SK-N-SH treated with all-trans-retinoic acid at 6 μM for 48 hours (cell line): Measurements from ENCODE around the gene PTPRF.

Source experiments
- BACH2 ChIP-seq: fragments of 250-450 bp; sonication (Bioruptor Pico); IDR thresholded peaks from 2 replicates; pipeline ENCODE4 v1.9.0; 2021; ENCODE audit warnings: mild to moderate bottlenecking, borderline replicate concordance
- ESRRG ChIP-seq: fragments of 250-450 bp; sonication (Bioruptor Pico); IDR thresholded peaks from 2 replicates; pipeline ENCODE4 v1.6.1; 2021; ENCODE audit warnings: mild to moderate bottlenecking
- ISL1 ChIP-seq: fragments of 250-450 bp; sonication (Bioruptor Pico); IDR thresholded peaks from 2 replicates; pipeline ENCODE4 v2.1.2; 2022; ENCODE audit warnings: mild to moderate bottlenecking, moderate library complexity
- RARB ChIP-seq: fragments of 250-450 bp; sonication (Bioruptor Pico); IDR thresholded peaks from 2 replicates; pipeline ENCODE4 v1.8.0; 2021; ENCODE audit warnings: mild to moderate bottlenecking, moderate library complexity
- ZFP30 ChIP-seq: fragments of 450-650 bp; formaldehyde crosslinking; IDR thresholded peaks from 2 replicates; pipeline ENCODE4 v1.5.0; 2022; ENCODE audit warnings: mild to moderate bottlenecking, moderate library complexity
- ZNF70 ChIP-seq: fragments of 450-650 bp; formaldehyde crosslinking; IDR thresholded peaks from 2 replicates; pipeline ENCODE4 v1.5.0; 2020; ENCODE audit warnings: mild to moderate bottlenecking, moderate library complexity
- TF ChIP-seq, protein P1 (sequence below): fragments of 250-450 bp; sonication (Bioruptor Pico); IDR thresholded peaks from 2 replicates; pipeline ENCODE4 v1.8.0; 2020; ENCODE audit warnings: mild to moderate bottlenecking, moderate library complexity, borderline replicate concordance
- TF ChIP-seq, protein P2 (sequence below): fragments of 250-450 bp; sonication (Bioruptor Pico); IDR thresholded peaks from 2 replicates; pipeline ENCODE4 v1.5.1; 2021; ENCODE audit warnings: mild to moderate bottlenecking, moderate library complexity

DNA sequence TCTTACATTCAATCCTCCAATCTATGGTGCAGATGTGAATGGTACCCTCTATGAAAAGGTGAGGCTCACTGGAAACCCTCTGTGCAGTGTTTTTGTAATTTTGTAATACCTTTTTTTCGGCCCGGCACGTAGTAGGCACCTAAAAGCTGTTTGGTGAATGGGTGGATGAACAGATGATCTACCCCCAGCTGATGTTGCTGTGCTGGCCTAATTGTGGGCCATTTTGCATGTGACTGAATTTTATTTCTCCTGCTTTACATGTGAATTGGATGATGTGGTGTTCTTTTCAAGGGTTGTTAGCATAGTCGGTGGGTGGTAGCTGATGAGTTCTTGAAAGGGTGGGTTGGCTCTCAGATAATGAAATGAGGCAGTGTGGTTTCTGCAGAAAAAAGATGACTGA lies 129.7 kb downstream of the PTPRF start:
- no peak for TF ChIP-seq BACH2
- TF ChIP-seq ZNF70: no peak
- TF ChIP-seq, protein P1, sequence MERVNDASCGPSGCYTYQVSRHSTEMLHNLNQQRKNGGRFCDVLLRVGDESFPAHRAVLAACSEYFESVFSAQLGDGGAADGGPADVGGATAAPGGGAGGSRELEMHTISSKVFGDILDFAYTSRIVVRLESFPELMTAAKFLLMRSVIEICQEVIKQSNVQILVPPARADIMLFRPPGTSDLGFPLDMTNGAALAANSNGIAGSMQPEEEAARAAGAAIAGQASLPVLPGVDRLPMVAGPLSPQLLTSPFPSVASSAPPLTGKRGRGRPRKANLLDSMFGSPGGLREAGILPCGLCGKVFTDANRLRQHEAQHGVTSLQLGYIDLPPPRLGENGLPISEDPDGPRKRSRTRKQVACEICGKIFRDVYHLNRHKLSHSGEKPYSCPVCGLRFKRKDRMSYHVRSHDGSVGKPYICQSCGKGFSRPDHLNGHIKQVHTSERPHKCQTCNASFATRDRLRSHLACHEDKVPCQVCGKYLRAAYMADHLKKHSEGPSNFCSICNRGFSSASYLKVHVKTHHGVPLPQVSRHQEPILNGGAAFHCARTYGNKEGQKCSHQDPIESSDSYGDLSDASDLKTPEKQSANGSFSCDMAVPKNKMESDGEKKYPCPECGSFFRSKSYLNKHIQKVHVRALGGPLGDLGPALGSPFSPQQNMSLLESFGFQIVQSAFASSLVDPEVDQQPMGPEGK (CRISPR knock-in tag): no peak
- no peak for TF ChIP-seq ESRRG (CRISPR knock-in tag)
- TF ChIP-seq, protein P2, sequence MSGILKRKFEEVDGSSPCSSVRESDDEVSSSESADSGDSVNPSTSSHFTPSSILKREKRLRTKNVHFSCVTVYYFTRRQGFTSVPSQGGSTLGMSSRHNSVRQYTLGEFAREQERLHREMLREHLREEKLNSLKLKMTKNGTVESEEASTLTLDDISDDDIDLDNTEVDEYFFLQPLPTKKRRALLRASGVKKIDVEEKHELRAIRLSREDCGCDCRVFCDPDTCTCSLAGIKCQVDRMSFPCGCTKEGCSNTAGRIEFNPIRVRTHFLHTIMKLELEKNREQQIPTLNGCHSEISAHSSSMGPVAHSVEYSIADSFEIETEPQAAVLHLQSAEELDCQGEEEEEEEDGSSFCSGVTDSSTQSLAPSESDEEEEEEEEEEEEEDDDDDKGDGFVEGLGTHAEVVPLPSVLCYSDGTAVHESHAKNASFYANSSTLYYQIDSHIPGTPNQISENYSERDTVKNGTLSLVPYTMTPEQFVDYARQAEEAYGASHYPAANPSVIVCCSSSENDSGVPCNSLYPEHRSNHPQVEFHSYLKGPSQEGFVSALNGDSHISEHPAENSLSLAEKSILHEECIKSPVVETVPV: no peak
- no peak for TF ChIP-seq ZFP30 (CRISPR knock-in tag)
- no peak for TF ChIP-seq RARB
- TF ChIP-seq ISL1 (CRISPR knock-in tag): no peak
